K562 treated with DMSO at 1 percent for 48 hours (cell line): Measurements from ENCODE around the gene ZNF747. TPM values are rescaled to one million over a fixed set of nuclear protein-coding genes. Genes with fewer than 3 reads are reported as not detected.

Experiments used
- total RNA-seq: library from RNA; unstranded; fragments of 300-600 nt; gene quantifications from 2 replicates; pipeline ENCODE4 v1.2.3, GENCODE V29; 2022; ENCODE audit warnings: low replicate concordance; ENCODE audit errors: extremely low read depth

ZNF747 gene
- total RNA-seq, result not detected in 2 replicates

GRCh38 chr16:30534368-30535105 lies at the start of gene ZNF747:
Gene ZNF747 (minus strand): TSS chr16:30534858. CDS start chr16:30534679, 179 bp downstream.

GRCh38 chr16:30571445-30572322 lies 37.0 kb upstream of the ZNF747 start, which contains the start of gene ZNF688:
Gene ZNF688 (minus strand): TSS chr16:30571714. CDS start chr16:30571629, 85 bp downstream.

GRCh38 chr16:30557957-30558788 lies 23.5 kb upstream of the ZNF747 start, which contains the start of gene ZNF764:
Gene ZNF764 (minus strand): TSS chr16:30558374. CDS start chr16:30558182, 192 bp downstream.

GRCh38 chr16:30526137-30526822 lies 8.4 kb downstream of the ZNF747 start, which contains the start of gene ZNF768:
Gene ZNF768 (minus strand): TSS chr16:30526566. CDS start chr16:30526413, 153 bp downstream.

Other genes starting within 250 kb of the ZNF747 start
- gene CD2BP2, start 179.6 kb downstream of the ZNF747 start, total RNA-seq, result not detected in 2 replicates
- gene TBC1D10B, start 164.4 kb downstream of the ZNF747 start, total RNA-seq, result not detected in 2 replicates
- gene MYL11, start 160.1 kb downstream of the ZNF747 start, total RNA-seq, result not detected in 2 replicates
- gene SEPTIN1, start 152.3 kb downstream of the ZNF747 start, total RNA-seq, result not detected in 2 replicates
- not detected in 2 replicates for gene ZNF48, start 139.4 kb downstream of the ZNF747 start, total RNA-seq
- not detected in 2 replicates for gene ZNF771, start 127.3 kb downstream of the ZNF747 start, total RNA-seq
- not detected in 2 replicates for gene DCTPP1, start 104.8 kb downstream of the ZNF747 start, total RNA-seq
- gene SEPHS2, start 89.0 kb downstream of the ZNF747 start, total RNA-seq, result not detected in 2 replicates
- not detected in 2 replicates for gene ITGAL, start 62.1 kb downstream of the ZNF747 start, total RNA-seq
- gene ZNF768, start 8.3 kb downstream of the ZNF747 start, total RNA-seq, result not detected in 2 replicates
- not detected in 2 replicates for gene ZNF764, start 23.5 kb upstream of the ZNF747 start, total RNA-seq
- gene ZNF688, start 36.9 kb upstream of the ZNF747 start, total RNA-seq, result not detected in 2 replicates
- not detected in 2 replicates for gene ZNF785, start 50.8 kb upstream of the ZNF747 start, total RNA-seq
- gene ZNF689, start 75.5 kb upstream of the ZNF747 start, total RNA-seq, result not detected in 2 replicates
- gene PRR14, start 116.1 kb upstream of the ZNF747 start, total RNA-seq, result not detected in 2 replicates
- not detected in 2 replicates for gene FBRS, start 123.6 kb upstream of the ZNF747 start, total RNA-seq
- gene SRCAP, start 164.3 kb upstream of the ZNF747 start, total RNA-seq, result not detected in 2 replicates
- gene PHKG2, start 213.6 kb upstream of the ZNF747 start, total RNA-seq, result not detected in 2 replicates
- gene CFAP119, start 227.2 kb upstream of the ZNF747 start, total RNA-seq, result not detected in 2 replicates
- not detected in 2 replicates for gene RNF40, start 227.5 kb upstream of the ZNF747 start, total RNA-seq